WTC11 (cell line): ENCODE measurements around the gene CAND2. TPM values are rescaled to one million over a fixed set of nuclear protein-coding genes. Genes with fewer than 3 reads are reported as not detected.

ENCODE experiments used
- ATAC-seq: fragments of 200-7000 bp; cut with Tn5 transposase; 2 replicates; pipeline ENCODE4 v1.10.0; 2021; ENCODE audit warnings: mild to moderate bottlenecking, moderate library complexity
- CTCF ChIA-PET: fragments of 300-600 bp; sonication (Branson Sonifier 250); formaldehyde crosslinking; loops from one replicate; lab custom pipeline; 2021; ENCODE audit warnings: antibody characterized with exemption; lab: Charles Lee
- POLR2A ChIA-PET: fragments of 350-600 bp; sonication (Branson Sonifier 250); formaldehyde crosslinking; loops from one replicate; lab custom pipeline; 2021; ENCODE audit warnings: antibody characterized with exemption; lab: Charles Lee
- DNase-seq: peaks from one replicate; pipeline ENCODE4 v3.0.0; 2021; ENCODE audit warnings: low spot score
- H3K27ac Mint-ChIP-seq: 2 replicates; pipeline ENCODE4 v1.8.0; 2021; ENCODE audit warnings: mixed read lengths
- H3K27me3 Mint-ChIP-seq: 2 replicates; pipeline ENCODE4 v1.8.0; 2021; ENCODE audit warnings: low read depth, mild to moderate bottlenecking, moderate library complexity, mixed read lengths
- H3K36me3 Mint-ChIP-seq: 2 replicates; pipeline ENCODE4 v1.8.0; 2021; ENCODE audit warnings: mixed read lengths
- H3K4me1 Mint-ChIP-seq: 2 replicates; pipeline ENCODE4 v1.8.0; 2022; ENCODE audit warnings: mixed read lengths
- H3K4me3 Mint-ChIP-seq: 2 replicates; pipeline ENCODE4 v1.8.0; 2021; ENCODE audit warnings: mild to moderate bottlenecking, moderate library complexity, mixed read lengths
- H3K9me3 Mint-ChIP-seq: 2 replicates; pipeline ENCODE4 v1.8.0; 2021; ENCODE audit warnings: mixed read lengths
- CREM ChIP-seq: sonication (generic); formaldehyde crosslinking; IDR thresholded peaks from 2 replicates; pipeline ENCODE4 v1.8.1; 2022; ENCODE audit warnings: mild to moderate bottlenecking, missing genetic modification reagents, moderate library complexity
- FOXP1 ChIP-seq: sonication (generic); formaldehyde crosslinking; IDR thresholded peaks from 2 replicates; pipeline ENCODE4 v1.8.0; 2022; ENCODE audit warnings: missing genetic modification reagents, mild to moderate bottlenecking, moderate library complexity, borderline replicate concordance
- JAZF1 ChIP-seq: fragments of 250-450 bp; sonication (Bioruptor Pico); IDR thresholded peaks from 2 replicates; pipeline ENCODE4 v1.9.0; 2021; ENCODE audit warnings: moderate library complexity, mild to moderate bottlenecking, inconsistent platforms
- MAX ChIP-seq: sonication (generic); formaldehyde crosslinking; IDR thresholded peaks from 2 replicates; pipeline ENCODE4 v1.8.0; 2022; ENCODE audit warnings: mild to moderate bottlenecking, missing genetic modification reagents
- NFYB ChIP-seq: sonication (generic); formaldehyde crosslinking; conservative IDR thresholded peaks from 2 replicates; pipeline ENCODE4 v1.8.0; 2022; ENCODE audit warnings: low read depth, missing genetic modification reagents
- TEAD4 ChIP-seq: sonication (generic); formaldehyde crosslinking; IDR thresholded peaks from 2 replicates; pipeline ENCODE4 v1.8.0; 2022; ENCODE audit warnings: mild to moderate bottlenecking, missing genetic modification reagents
- ZBTB21 ChIP-seq: sonication (generic); formaldehyde crosslinking; IDR thresholded peaks from 2 replicates; pipeline ENCODE4 v1.8.1; 2023; ENCODE audit warnings: mild to moderate bottlenecking, missing genetic modification reagents, borderline replicate concordance
- total RNA-seq: library from RNA; stranded (reverse); gene quantifications from 3 replicates; pipeline ENCODE4 v1.2.3, GENCODE V29; 2021
- TF ChIP-seq, protein P1 (sequence below): sonication (generic); formaldehyde crosslinking; IDR thresholded peaks from 2 replicates; pipeline ENCODE4 v1.8.0; 2022; ENCODE audit warnings: mild to moderate bottlenecking, missing genetic modification reagents

The CAND2 gene
- total RNA-seq, 1 experiment from 2014 or later: 15.4 TPM

DNA sequence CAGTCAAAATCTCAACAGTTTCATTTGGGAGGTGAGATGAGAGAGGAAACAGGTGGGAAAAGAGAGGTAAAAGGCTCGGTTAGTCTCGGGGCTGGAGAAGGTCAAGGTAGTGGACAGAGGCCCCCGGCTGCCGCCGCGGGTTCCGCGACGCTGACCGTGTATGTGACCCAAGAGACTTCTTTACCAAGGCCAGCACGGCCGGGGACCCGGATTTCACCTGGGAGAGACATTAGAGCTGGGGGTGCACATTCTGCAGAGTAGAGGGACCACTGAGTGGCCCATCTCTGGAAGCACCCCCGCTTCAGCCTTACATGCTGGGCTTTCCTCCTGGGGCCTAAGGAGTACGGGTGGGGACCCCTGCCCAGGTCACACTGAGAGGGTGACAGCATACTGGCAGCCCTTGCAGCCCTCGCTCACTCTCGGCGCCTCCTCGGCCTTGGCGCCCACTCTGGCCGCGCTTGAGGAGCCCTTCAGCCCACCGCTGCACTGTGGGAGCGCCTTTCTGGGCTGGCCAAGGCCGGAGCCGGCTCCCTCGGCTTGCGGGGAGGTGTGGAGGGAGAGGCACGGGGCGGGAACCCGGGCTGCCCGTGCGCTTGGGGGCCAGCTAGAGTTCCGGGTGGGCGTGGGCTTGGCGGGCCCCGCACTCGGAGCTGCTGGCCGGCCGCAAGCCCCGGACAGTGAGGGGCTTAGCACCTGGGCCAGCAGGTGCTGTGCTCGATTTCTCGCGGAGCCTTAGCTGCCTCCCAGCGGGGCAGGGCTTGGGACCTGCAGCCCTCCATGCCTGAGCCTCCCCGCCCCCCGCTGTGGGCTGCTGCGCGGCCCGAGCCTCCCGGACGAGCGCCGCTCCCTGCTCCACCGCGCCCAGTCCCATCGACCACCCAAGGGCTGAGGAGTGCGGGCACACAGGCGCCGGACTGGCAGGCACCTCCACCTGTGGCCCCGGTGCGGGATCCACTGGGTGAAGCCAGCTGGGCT lies 86.1 kb downstream of the CAND2 start (continued):
- TF ChIP-seq FOXP1 (no peak), ZBTB21 (CRISPR knock-in tag) (no peak), CREM (no peak)

GRCh38 chr3:12884186-12884680 lies 87.8 kb downstream of the CAND2 start:
- peaks cover 6% of the 10 kb centered on the region for H3K4me1 Mint-ChIP-seq
- H3K27ac Mint-ChIP-seq: no peak overlapping the region
- ChIA-PET POLR2A (no interaction called here), CTCF (interaction anchor here (0.6 to 2.2 kb wide), 6 partner anchors 8 to 525 kb away, joined by 3 to 8 read pairs (median 3); partner anchors contain the start of gene RPL32)
- peak; percentile 58 for ATAC-seq
- no peak for DNase-seq
- H3K27me3 Mint-ChIP-seq: peaks cover 50% of the 10 kb centered on the region
- no peak for TF ChIP-seq JAZF1
- no peak for TF ChIP-seq NFYB (CRISPR knock-in tag)
- TF ChIP-seq MAX (CRISPR knock-in tag): peak; percentile 60; the same call in 1 of the 2 replicates
- TF ChIP-seq TEAD4: no peak
- TF ChIP-seq, protein P1, sequence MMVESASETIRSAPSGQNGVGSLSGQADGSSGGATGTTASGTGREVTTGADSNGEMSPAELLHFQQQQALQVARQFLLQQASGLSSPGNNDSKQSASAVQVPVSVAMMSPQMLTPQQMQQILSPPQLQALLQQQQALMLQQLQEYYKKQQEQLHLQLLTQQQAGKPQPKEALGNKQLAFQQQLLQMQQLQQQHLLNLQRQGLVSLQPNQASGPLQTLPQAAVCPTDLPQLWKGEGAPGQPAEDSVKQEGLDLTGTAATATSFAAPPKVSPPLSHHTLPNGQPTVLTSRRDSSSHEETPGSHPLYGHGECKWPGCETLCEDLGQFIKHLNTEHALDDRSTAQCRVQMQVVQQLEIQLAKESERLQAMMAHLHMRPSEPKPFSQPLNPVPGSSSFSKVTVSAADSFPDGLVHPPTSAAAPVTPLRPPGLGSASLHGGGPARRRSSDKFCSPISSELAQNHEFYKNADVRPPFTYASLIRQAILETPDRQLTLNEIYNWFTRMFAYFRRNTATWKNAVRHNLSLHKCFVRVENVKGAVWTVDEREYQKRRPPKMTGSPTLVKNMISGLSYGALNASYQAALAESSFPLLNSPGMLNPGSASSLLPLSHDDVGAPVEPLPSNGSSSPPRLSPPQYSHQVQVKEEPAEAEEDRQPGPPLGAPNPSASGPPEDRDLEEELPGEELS: no peak
- no peaks in the 10 kb centered on the region for H3K36me3 Mint-ChIP-seq
- no peak overlapping the region for H3K4me3 Mint-ChIP-seq
- peaks cover 4% of the 10 kb centered on the region for H3K9me3 Mint-ChIP-seq

Other genes starting within 250 kb of the CAND2 start
- 18.2 to 20.6 TPM (median 19.6 TPM) in 3 replicates for gene MKRN2, start 239.6 kb upstream of the CAND2 start, total RNA-seq
- gene RAF1, start 132.6 kb upstream of the CAND2 start, total RNA-seq: 85.0 to 101 TPM (median 86.1 TPM) in 3 replicates
- 0.17 TPM in 1 of 3 replicates, not detected in the others for gene TMEM40, start 37.4 kb upstream of the CAND2 start, total RNA-seq
- 1,643 to 1,831 TPM (median 1,818 TPM) in 3 replicates for gene RPL32, start 44.9 kb downstream of the CAND2 start, total RNA-seq